GM18873 (cell line): Measurements from ENCODE around the gene BCR.

Experiments used
- ATAC-seq: cut with Tn5 transposase; IDR thresholded peaks from one replicate; pipeline ENCODE4 v1.9.1; 2021; ENCODE audit warnings: mild to moderate bottlenecking, moderate library complexity, moderate number of reproducible peaks; ENCODE audit not compliant: unreplicated experiment, low FRiP score

The BCR gene

DNA sequence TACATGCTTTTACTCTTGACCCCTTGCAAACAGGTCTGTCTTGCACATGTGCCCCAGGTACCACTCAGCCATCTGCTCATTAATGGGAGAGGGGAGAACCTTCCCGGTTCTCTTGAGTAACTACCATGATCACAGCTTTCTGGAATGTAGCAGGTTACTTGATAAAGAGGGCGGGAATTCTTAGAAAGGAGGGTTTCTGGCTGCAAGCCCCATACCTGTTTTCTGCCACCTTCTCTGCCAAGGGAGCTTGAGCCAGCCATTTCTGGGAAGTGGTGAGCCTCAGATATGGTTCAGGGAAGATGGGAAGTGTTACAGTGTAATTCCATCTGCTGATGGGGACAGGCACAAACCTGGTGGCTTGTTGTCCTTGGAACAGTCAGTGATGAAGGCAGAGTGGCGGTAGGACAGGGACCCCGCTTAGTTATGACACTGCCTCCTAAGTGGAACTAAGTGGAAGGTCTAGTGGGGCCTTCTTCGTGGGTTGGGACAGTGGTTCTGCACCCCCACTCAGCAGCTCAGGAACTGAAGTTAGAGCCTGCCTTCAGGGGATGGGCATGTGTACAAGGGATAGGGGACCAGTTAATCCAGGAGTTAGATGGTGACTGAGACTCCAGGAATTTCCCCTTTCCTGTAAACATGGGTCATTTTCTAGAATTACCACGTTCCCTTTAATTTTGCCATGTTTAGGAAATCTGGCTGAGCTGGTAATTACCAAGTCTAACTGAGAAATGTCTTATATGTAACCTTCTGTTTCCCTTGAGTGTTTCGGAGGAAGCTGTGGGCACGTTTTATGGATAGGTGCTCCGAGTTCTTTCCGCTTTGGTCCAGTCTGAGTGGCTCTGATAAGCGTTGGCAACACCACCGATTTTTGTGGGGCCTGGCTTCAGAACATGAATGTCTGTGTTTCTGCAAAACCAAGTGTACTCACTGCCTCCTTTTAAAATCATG, 35.3 kb downstream of the BCR start:
- ATAC-seq, result no peak

DNA sequence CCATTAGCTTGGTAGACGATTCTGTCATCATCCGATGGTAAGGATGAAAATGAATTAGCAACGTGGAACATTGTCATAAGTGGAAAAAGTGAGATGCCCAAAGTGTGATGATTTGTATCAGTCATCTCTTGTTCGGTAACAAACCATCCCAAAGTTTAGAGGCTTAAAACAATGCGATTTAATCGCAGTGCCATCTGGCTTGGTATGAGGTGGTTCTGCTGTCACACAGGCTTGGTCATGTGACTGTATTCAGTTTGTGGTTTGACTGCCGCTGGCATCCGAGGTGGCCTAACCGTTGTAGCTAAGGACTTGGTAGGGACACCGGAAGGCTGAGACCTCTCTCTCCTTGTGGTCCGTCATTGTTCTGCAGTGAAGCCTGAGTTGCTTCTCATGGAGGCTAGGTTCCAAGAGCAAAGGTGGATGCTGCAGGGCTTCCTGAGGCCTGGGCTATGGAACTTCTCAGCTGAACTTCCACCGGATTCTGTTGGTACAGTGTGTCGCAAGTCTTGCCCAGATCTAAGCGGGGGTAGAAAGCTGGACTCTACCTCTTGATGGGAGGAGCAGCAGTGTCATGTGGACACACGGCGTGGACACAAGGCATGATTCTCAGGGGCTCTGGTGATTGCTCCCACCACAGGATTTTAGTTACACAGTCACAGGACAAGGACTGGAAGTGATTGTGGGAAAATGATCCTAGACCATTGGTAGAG, 36.3 kb downstream of the BCR start:
- ATAC-seq, result no peak

DNA sequence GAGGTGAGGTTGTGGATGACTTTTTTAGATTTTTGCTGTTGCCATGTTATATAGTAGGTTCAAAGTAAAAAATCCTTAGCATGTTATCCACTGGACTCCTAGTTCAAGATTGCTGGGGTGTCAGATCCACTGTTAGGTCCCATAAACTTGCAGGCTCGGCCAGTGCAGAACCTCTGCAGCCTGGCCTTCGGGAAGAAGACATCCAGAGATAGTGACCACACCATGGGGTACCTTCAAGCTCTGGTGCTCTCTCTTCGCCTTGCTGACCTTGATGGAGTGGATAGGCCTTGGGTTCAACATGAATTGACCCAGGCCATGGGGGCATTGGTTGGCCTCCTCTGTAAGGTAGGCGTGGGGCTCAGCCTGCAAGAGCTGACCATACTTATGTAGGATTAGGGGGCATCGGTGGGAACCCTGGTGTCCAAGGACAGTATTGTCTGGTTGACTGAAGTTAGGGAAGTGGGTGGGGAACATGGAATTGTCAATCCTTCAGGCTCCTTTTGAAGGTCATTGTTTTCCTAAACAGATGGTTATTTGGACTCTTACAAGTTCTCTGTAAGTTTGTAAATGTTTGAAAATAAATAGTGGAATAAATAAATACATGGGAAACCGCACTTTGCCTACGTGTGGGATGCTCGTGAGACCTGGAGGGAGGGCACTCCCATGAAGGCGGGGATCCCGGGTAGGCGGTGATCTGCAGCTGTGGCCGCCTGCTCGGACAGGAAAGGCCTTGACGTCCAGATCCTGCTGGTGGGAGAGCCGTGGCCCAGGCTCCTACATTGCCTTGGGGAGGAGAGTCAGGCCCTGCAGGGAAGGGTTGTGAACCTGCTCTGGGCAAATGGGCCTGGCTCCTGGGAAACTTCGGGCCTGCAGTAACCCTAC, 37.1 kb downstream of the BCR start:
- no peak for ATAC-seq

DNA sequence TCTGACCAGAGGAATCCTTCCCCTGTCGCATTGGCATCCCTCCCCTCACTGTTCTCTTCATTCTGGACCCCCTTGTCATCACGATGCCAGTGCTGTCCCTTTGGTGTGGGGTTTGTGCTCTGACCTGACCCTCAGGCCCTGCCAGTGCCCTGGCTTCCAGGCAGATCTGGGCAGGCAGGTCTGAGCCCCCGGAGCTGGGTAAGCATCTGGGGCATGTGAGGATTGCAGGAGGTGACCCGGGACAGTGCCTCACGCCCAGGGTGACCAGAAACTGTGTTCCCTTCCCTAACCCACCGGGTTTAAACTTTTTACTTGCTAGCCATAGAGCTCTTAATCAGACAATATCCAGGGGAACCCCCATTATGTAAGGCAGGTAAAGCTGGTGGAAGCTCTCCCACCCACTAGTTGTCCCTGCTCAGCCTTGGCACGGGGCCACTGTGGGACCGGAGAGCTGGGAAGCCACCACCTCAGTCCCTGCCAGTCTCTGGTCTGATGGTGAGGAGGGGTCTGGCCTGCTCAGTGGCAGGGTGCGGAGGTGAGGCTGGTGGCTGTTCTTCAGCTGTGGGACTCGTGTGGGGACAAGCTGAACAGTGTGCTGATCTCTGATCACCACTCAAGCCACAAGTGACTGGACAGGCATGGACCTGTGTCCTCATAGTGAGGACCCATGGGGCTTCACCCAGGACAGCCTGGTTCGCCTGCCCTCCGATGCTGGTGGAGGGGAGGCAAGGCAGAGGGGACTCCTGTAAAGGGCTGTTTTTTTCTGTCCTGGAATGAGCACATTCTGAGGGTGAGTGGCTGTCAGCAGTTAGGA, 38.0 kb downstream of the BCR start:
- ATAC-seq, result no peak

DNA sequence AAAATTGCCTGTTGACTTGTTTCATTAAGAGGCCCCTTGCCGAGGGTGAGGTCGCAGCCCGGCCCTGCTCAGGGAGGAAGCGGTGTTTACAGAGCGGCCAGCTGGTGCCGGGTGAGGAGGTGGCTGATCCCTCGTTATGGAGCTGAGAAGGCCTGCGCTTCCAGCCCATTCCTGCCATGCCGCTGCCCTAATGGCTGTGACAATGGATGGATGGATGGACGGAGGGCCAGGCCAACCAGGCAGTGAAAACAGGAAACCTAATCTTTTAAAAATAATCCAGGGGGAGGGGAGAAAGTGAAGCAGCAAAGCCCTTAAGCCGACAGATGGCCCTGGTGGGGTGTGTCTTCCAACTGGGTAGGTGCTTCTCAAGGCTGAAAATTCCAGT, 38.5 kb downstream of the BCR start:
- ATAC-seq, result no peak

DNA sequence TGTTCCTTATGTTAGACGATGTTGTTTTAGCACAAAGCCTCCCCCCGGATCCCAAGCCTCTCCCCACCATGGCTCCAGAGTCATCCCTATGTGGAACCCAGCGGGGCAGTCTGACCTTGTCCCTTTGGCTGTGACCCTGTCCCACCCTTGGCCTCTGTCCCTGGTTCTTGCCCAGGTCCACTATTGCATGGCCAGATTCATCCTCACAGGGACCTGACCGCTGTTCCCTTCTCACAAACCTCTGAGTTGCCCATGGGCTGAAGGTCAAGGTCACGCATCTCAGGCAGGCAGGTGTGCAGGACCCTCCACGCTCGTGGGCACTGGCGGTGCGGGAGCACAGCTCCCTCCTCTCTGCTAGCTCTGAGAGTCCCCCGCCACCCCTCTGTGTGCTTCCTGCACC, 39.0 kb downstream of the BCR start:
- no peak for ATAC-seq

DNA sequence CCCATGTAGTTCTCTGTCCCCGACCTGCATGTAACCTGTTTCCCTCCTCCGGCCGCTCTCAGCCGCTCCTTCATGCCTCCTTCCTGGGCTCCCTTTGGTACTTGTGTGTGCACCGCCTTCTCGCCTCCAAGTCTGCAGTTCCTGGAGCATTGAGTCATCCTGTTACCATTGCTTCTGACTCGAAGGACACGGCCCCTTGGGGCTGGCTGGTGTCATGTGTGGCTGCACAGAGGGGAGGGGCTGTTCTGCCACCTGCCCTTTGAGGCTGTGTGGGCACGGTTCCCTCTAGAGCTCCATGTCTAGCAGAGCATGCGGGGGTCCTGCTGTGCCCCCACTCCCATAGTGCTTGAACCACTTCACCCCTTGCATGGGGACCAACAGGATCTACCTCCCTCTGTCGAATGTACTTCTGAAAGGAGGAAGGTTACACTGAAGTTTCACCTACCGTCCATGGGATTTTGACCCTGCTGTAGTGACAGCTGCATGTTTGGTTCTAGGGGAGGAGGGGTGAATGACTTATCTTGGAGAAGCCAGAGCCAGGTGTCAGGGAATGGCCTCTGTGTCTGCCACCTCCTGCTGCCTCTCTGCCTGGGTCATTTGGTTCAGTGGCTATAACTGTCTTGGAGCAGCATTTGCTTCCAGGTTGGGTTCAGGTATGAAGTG, 39.6 kb downstream of the BCR start:
- no peak for ATAC-seq

DNA sequence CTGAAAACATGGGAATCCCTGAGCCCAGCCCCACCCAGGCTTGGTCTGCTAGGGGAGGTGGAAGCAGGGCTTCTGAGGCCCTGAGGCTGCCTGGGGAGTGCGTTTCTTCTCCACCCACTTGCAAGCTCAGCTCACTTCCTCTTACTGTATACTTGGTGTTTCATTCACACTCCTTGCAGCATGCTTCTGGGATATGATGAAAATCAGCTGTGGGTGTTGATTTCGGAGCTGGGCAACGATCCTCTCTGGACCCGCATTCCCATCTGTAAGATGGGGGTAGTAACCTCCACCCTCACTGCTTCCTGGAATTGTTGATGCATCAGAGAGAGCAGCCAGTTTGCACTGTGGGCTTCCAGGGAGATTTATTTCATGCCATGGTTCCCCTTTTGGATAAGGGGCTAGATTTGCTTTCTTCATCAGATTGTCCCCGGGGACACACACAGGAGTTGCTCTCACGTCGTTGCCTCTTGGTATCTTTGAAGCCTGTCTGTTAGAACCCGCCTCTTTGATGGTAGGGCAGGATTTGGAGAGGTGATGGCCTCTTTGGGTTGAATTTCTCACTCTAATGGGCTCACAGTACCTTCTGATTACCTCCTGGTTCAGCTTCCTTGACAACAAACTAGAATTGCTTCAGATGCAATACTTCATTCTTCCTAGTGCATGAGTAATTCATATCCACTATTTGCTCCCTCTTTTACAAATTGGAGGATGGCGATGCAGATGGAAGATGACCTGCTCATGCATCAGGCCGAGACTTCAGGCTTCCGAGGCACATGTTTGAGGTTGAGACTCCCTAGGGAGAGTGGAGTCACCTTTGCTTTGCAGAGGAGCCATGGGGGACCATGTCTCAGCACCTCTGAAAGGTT, 40.4 kb downstream of the BCR start:
- ATAC-seq, result no peak

DNA sequence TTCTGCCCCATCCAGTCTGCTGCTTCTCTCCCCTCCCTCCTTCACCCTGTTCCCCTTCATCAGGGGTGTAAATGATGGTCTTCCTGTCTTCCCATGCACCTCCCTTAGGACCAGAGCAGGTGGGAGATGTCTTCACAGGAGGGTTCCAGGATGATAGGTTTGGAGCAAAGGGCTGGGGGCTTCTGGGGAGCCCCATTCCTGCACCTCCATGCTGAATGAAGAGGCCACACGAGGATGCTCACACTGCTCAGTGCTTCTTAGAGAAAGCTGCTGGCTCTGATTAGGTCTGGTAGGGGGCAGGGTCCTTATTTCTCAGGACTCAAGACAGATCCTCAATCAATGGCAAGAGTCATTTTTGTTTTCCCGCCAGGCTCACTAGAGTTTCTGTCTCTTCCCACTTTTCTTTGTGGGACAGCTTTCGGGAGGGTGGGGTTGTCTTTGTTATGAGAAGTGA, 41.1 kb downstream of the BCR start:
- no peak for ATAC-seq

DNA sequence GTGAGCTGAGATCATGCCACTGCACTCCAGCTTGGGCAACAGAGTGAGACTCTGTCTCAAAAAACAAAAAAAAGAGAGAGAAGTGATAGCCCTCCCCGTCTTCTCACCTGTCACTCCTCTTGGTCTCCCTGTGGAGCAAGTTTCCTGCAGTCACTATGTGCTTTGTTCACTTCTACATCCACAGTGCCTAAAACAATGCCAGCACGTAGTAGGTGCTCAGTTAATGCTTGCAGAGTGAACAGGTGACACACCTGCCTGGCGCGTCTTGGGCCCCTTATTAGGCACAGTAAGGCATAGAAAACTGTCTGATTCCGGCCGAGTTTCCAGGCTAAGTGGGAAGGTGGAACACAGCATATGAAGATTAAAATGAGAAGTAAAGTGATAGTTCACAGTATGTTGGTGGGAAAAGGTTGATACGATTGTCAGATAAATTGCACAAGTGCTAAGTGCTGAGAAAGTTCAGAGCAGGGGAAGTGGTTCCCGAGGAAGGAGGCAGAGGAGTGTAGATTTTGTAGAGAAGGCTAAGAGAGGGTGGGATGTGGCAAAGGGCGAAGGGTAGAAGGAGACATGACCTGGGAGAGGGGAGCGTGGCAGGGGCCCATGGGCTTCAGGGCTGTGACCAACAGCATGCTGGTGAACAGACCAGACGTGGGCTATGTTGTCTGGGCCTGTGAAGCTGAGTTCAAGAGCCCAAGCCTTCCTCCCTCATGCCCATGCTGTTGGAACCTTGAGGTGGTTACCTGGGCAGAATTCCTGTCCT, 41.9 kb downstream of the BCR start:
- ATAC-seq, result no peak

DNA sequence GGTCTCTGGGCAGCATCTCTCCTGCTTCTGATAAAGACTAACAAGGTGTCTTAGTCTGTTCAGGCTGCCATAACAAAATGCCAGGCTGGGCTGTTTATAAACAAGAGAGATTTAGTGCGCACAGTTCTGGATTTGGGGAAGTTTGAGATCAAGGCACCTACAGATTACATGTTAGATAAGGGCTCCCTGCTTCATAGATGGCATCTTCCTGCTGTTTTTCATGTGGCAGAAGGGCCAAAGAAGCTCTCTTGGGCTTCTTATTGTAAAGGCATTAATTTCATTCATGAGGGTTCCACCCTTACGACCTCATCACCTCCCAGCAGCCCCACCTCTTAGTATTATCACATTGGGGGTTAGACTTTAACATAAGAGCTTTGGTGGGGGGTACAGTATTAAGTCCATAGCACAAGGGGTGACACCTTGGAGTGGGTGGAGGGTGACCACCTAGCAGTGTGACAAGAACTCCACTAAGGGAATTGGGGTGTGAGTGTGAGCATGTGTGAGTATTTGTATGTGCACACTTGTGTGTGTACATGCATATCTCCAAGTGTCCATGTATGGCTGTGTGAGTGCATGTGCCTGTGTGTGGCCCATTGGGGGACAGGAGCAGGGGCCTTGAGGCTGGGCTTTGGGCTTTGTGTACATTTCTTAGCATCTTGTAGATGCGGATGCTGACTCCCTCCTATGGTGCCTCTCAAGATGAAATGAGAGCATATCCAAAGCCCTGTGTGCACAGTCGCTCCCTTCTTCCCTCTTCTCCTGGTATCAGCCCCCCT, 42.7 kb downstream of the BCR start:
- no peak for ATAC-seq

DNA sequence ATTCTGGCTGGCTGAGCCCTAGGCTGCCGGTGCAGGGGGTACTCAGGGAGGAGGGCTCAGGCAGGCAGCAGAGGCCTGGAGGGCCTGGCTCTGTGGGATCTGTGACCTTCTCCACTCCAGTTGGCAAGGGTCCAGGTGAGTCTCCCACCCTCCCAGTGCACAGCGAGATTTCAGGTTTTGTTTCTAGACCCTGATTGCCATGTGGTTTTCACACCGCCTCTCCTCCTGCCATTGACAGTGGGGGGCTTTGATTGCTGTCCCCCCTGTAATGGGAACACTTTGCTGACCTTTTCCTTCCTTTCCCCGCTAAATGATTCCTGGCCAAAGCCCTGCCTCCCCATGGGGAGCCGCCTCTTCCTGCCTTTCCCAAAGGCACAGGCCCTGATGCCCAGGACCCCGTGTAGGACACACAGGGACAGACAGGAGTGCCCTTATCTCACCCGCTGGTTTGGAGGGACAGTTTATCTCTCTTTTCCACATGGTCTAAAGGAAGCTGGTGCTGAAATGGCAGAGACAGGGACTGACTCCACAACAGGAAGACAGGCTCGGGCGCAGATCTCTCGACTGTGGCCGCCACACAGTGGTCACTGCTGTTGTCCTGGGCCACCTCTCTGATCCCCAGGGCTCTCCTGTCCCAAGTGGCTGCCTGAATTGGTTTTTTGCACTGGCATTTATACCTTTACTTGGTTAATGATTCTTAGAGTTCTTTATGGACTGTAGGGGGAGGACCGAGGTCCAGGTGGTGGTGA, 43.4 kb downstream of the BCR start:
- ATAC-seq, result no peak

DNA sequence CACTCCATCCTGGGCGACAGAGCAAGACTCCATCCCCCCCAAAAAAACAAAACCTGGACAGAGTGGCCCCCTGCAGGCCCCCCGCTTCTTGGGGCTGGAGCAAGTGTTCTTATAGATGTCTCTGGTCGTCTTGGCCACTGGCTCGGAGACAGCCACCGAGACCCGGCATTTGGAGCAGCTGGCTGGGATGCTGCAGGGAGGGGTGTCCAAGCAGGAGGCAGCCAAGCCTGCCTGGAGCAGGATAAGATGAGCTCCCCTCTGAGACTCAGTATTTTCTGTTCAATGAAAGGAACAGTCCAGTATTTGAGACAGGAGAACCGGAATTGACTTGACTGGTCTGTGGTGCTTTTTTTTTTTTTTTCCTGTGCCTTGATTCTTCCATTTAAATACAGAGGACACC, 44.5 kb downstream of the BCR start:
- no peak for ATAC-seq

DNA sequence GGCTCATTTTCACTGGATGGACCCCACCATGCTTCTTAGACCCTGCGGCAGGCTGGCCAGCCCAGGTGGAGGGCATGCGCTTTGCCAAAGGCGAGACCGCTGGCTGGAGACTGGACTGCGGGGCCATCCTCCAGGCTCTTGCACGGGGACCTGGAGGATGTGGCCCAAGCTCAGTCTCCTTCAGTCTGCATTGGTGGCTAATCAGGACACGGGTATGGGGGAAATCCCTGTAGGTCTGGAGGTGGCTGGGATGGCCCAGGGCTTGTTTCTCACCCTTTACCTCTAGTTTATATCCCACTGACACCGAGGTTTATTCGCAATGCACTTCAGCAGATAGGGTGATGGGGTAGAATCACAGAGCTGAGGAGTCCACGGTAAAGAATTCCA, 45.0 kb downstream of the BCR start:
- no peak for ATAC-seq

DNA sequence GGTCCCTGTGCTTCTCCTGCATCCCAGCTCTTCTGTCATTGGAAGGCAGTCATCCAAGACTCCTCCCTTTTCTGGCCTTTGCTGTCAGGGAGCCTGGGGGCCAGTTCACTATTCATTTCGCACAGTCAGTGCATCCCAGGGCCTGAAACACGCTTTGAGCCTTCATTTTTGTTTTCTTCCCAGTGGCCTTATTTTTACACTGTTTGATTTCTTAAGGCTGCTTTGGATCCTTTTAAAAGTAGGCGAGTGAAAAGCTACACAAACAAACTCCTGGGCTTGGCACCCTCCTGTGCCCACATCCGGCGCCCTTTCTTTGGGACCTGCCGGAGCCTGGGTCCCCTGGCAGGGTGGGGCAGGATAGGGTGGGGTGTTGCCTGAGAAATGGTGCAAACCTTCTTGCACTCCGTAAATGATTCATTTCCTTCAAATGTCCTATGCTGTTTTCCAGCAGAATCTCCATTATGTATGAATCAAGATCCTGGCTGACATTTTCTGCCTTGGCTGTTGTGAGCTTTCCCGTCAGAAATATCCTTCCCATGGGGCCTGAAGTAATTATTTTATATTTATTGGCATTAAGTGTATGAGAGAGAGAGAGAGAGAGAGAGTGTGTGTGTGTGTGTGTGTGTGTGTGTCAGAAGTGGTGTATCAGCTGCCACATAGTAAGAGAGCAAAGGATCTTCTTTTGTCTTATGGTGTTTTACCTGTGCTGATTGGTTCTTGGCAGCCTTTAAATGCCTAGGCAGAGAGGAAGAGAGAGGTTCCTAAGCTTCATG, 45.6 kb downstream of the BCR start:
- no peak for ATAC-seq

DNA sequence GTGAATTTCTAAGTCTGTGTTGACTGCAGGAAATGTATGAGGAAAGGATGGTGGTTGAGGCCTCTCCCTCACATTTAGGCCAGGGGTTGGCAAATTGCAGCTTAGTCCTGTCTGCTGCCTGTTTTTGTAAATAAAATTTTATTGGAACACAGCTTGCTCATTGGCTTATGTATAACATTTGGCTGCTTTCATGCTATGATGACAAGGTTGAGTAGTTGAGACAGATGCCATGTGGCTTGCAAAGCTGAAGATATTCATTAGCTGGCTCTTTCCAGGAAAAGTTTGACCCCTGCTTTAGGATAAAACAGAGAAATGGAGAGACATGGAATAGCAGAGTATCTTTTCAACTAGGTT, 46.2 kb downstream of the BCR start:
- no peak for ATAC-seq
